Bronchial epithelial cell (primary cell): ENCODE measurements around the gene SKOR2. TPM values are rescaled to one million over a fixed set of nuclear protein-coding genes. Genes with fewer than 3 reads are reported as not detected.

Source experiments
- DNase-seq: peaks from one replicate; pipeline ENCODE4 v3.0.0-alpha.2; 2010; ENCODE audit warnings: low read depth
- FAIRE-seq: peaks from 2 replicates; lab custom pipeline; 2011; peaks lifted over from hg19 to GRCh38; lab: Jason Lieb, UNC
- H3K27me3 ChIP-seq: 2 replicates; pipeline ENCODE4 v1.5.1; 2011; ENCODE audit warnings: low read length; ENCODE audit not compliant: control insufficient read depth, insufficient read depth
- H3K36me3 ChIP-seq: 2 replicates; pipeline ENCODE4 v1.5.1; 2011; ENCODE audit warnings: low read length; ENCODE audit not compliant: control insufficient read depth, insufficient read depth
- H3K4me3 ChIP-seq: 2 replicates; pipeline ENCODE4 v1.5.1; 2011; ENCODE audit warnings: mild to moderate bottlenecking, low read depth, low read length, control low read depth
- total RNA-seq: library from RNA; depleted of rRNA; stranded (reverse); fragments of >200 nt; gene quantifications from 2 replicates; pipeline ENCODE4 v1.2.1, GENCODE V29; 2014
- TF ChIP-seq, protein P1 (sequence below): IDR thresholded peaks from 2 replicates; pipeline ENCODE4 v1.5.1; 2011; ENCODE audit warnings: mild to moderate bottlenecking, moderate library complexity, low read length, control low read depth, inconsistent platforms; ENCODE audit not compliant: insufficient read depth, severe bottlenecking

SKOR2 gene
- total RNA-seq, 1 donor from 2014 or later: not detected

DNA sequence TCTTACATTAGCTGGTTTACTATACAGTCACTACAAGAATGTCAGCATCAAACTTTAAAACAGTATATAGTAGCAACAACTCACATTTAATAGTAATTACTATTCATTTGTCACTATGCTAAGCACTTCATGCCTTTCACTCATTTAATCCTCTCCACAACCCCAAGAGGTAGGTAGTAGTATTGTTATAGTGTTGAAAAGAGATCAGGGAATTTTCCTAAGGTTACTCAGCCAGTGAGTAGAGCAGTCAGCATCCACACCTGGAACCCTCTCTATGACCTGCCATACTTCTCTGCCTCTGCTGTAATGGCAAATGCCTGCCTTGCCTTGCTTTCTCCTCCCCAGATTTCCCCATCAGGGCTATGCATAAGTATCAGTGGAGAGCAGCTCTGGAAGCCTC is 24.8 kb downstream of the SKOR2 start:
- no peaks in the 10 kb centered on the region for H3K27me3 ChIP-seq
- DNase-seq (no peak), FAIRE-seq (no peak)
- TF ChIP-seq, protein P1, sequence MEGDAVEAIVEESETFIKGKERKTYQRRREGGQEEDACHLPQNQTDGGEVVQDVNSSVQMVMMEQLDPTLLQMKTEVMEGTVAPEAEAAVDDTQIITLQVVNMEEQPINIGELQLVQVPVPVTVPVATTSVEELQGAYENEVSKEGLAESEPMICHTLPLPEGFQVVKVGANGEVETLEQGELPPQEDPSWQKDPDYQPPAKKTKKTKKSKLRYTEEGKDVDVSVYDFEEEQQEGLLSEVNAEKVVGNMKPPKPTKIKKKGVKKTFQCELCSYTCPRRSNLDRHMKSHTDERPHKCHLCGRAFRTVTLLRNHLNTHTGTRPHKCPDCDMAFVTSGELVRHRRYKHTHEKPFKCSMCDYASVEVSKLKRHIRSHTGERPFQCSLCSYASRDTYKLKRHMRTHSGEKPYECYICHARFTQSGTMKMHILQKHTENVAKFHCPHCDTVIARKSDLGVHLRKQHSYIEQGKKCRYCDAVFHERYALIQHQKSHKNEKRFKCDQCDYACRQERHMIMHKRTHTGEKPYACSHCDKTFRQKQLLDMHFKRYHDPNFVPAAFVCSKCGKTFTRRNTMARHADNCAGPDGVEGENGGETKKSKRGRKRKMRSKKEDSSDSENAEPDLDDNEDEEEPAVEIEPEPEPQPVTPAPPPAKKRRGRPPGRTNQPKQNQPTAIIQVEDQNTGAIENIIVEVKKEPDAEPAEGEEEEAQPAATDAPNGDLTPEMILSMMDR: no peak
- H3K36me3 ChIP-seq: no peaks in the 10 kb centered on the region
- H3K4me3 ChIP-seq: no peak overlapping the region

DNA sequence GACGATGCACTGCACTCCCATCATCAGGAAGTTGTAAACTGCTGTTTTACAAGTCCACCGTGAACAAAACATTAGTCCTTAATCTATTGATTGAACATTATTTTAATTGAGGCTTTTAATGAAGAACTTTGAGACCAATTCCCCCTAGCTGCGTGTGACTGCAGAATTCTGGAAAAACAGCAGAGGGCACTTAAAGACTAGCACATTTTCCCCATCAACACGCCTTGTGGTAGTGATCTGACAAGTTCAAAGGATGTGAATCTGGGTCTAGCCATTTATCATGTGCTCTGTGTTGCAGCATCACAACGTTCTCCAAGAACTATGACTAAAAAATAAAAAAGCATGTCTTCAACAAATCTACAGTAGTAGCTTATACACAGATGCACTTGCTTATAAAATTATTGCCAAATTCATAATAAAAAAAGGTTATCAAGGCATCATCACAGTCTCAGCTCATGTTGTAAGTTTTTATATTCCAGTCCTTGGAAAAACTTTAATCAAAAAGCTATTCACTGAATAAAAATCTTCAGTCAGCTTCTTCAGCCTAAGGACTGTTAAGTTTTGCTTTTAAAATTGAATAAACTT is 35.8 kb downstream of the SKOR2 start:
- H3K27me3 ChIP-seq: no peaks in the 10 kb centered on the region

DNA sequence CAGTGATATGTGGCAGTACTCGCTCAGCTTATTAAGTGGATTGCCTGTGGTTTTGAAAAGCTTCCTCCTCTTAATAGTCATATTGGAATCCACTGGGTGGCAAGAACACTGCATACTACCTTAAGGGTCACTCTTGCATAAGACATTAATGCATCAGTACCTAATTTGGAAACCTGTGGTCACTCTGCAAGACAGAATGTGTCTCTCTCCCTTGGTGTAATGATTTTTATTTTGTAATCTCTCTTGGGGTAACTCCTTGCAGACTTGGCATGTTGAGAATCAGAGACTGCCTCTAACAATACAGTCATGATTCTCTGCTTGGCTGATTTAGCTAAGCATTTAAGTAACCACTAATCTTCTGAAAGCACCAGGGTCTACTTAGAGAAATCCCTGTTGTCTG is 42.3 kb downstream of the SKOR2 start:
- no peak overlapping the region for H3K4me3 ChIP-seq
- DNase-seq (peak; percentile 10), FAIRE-seq (no peak)
- TF ChIP-seq, protein P1: no peak
- no peaks in the 10 kb centered on the region for H3K36me3 ChIP-seq
- H3K27me3 ChIP-seq: no peaks in the 10 kb centered on the region

More for the DNA sequence above, 35.8 kb downstream of the SKOR2 start:
- H3K4me3 ChIP-seq: no peak overlapping the region
- H3K36me3 ChIP-seq: no peaks in the 10 kb centered on the region
- FAIRE-seq (no peak), DNase-seq (peak; percentile 63)
- TF ChIP-seq, protein P1: peak; percentile 65

DNA sequence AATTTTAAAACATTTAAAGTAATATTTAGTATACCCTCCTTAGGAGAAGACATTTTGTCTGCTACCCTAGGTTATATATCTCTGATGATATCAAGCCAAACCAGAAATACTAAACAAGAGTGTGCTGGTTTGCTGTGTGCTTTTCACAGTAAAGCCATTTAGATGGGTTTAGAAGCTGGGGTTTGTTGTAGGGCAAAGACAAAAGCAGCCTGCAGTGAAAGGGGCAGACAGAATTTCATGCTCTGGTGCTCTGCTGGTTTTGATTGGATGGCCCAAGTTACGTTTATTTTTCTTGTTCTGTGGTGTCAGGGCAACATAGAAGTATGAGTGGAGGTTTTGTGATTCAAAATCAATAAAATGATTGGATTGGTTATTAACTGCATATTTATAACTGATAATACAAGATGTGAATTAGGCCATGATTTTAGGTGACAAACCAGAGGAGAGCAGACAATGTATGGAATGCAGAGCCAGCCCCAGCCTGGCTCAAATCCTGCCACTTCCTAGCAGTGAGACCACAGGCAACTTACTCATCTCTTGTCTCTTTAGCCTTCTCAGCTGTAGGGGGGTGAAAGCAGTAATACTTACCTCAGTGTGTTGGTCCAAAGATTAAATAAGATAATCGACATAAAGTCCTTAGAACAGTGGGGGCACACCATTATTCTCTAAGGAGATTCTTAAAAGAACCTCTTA is 44.4 kb downstream of the SKOR2 start:
- no peak for DNase-seq
- Histone ChIP-seq H3K36me3 (no peaks in the 10 kb centered on the region), H3K27me3 (peaks cover 1% of the 10 kb centered on the region), H3K4me3 (no peak overlapping the region)
- TF ChIP-seq, protein P1: no peak
- no peak for FAIRE-seq

DNA sequence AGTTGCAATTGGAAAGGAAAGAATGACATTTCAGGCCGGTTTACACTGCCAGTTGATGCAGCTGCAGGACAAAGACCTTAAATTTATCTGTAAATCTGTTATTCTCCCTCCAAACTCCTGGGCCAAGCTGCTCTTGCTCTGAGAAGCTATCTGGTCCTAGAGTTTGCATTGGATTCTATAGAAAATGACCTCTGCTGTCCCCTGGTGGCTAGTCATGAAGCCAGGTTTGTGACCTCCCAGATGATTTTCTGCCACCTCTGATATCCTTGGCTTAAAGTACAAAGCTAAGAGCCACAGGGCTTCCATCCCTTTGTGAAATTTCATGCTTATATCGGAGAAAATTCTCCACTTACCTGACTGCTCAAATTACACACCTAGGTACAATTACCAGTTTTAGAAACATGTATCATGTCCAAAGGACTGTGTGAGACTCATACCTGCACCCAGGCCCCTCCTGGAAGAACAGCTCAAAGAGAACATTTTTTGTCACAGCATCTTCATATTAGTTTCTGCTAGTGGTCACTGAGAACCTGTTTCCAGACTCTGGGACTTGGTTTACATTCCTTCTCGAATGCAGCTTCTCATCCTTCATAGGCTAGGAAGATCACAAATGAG is 46.4 kb downstream of the SKOR2 start:
- peaks cover 2% of the 10 kb centered on the region for H3K27me3 ChIP-seq
- H3K4me3 ChIP-seq: no peak overlapping the region
- TF ChIP-seq, protein P1: peak; percentile 82
- H3K36me3 ChIP-seq: no peaks in the 10 kb centered on the region
- peak; percentile 34 for DNase-seq
- FAIRE-seq: no peak
